ENCODE results near the gene TMEM132A.

TMEM132A gene

DNA sequence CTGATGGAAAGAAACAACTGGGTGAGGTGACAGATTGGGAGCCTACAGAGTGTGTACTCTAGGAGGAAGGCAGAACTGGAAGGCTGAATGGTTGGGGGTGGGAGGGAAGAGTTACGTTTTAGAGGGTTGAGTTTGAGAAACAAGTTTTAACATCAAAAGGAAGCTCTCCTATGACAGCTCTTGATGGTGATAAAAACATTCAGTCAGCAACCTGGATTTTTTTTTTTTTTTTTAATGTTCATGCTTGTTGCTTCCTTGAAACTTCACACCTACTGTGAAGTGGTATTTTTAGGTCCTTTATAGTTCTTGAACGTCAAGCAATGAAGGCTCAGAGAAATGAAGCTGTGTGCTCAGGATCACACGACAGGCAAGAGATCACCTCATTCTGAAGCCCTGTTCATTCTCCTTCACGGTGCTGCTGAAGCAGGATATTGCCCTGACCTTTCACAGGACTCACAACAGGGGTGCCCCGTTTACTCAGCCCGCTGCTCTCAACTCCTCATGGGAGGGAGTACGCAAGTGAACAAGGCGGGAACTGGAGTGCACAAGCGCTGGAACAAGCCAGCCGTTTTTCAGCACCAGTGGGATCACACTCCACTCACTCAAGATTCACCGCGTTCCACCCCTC lies 11.9 kb upstream of the TMEM132A start:
- in situ Hi-C loops (cut with HindIII; ENCODE audit: low sequenced_read_pairs): no loop called here
- TF ChIP-seq, protein P1, sequence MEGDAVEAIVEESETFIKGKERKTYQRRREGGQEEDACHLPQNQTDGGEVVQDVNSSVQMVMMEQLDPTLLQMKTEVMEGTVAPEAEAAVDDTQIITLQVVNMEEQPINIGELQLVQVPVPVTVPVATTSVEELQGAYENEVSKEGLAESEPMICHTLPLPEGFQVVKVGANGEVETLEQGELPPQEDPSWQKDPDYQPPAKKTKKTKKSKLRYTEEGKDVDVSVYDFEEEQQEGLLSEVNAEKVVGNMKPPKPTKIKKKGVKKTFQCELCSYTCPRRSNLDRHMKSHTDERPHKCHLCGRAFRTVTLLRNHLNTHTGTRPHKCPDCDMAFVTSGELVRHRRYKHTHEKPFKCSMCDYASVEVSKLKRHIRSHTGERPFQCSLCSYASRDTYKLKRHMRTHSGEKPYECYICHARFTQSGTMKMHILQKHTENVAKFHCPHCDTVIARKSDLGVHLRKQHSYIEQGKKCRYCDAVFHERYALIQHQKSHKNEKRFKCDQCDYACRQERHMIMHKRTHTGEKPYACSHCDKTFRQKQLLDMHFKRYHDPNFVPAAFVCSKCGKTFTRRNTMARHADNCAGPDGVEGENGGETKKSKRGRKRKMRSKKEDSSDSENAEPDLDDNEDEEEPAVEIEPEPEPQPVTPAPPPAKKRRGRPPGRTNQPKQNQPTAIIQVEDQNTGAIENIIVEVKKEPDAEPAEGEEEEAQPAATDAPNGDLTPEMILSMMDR (IDR thresholded peaks at IDR 0.05; ENCODE audit: low read depth, low read length): no peak
- no peak overlapping the region for H3K4me3 ChIP-seq (ENCODE audit: low read depth, low read length)
- peak; percentile 80 for DNase-seq (ENCODE audit: low read depth, low spot score)

DNA sequence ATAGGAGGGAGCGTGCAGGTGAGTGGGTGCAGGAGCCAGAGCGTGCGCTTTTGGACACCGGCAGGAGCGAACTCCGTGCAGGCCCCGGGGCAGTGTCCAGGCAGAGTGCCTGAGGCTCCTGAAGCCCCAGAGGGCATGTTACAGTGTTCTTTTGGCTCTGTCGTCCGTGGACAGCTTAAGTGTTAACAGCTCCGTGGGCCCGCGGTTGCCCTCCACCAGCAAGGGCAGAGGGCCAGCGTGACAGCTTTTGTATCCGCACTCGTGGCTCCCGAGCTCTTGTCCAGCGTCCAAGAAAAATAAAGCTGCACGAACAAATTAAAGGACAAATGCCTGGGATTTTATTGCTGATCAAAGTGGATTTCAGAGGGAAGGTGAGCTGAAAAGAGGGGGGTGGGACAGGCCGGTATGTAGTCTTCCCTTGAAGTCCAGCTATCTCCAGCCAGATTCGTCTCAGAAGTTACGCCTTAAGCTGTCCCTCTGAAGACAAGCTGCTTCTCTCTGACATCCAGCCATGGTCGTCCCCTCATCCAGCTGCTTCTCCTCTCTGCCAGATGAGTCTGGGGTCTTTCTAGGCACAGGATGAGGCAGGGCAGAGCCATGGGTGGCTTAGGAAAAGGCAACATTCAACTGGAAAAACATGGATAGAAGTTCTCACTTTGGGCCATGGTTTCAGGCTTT lies 11.3 kb upstream of the TMEM132A start:
- TF ChIP-seq, protein P1 (IDR thresholded peaks at IDR 0.05; ENCODE audit: low read depth, low read length): no peak
- DNase-seq (ENCODE audit: low read depth, low spot score): no peak
- H3K4me3 ChIP-seq (ENCODE audit: low read depth, low read length): peak overlapping the region; percentile 1
- in situ Hi-C loops (cut with HindIII; ENCODE audit: low sequenced_read_pairs): no loop called here

DNA sequence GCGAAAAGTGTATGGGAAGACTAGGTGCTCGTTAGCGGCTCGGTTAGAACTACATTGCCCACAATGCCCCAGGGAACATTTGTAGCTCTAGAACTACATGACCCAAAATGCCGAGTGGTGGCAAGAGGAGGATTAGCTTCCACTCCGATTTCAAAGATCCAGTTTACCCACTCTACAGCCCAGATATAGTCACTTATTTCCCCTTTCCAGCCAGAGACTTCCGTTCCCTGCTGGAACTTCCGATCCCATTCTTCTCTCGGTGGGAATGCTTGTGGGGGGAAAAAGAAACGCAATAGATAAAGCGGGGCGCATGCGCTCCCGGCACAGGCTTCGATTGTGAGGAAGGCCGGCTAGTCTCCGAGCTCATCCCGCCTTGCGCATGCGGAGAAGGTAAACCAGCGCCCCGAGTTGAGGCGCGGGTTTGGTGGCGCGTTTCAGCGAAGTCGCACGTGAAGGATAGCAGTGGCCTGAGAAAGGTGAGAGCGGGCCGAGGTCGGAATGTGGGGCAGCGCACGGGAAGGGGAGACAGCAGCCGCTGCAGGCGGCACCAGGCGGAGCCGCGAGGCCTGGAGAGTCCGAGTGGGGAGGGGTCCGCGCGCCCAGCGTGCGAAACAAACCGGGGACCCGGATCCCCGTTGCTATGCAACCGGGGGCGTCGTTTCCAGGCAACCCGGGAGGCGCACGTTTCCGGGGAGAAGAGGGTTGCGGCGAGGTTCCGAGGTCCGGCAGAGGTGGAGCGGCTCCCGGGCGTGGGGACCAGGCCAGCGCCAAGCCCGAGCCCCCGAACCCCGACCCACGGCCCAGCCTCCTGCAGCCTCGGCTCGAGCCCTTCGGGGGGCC lies 10.2 kb upstream of the TMEM132A start, which contains the start of gene TMEM109:
Gene TMEM109, plus strand, starts transcription at position 366 of the 840 bp plus-strand sequence. CDS start 5,536 bp downstream, outside the sequence.
- peak within 1 kb of the TSS; percentile 75 for H3K4me3 ChIP-seq (ENCODE audit: low read depth, low read length)
- DNase-seq (ENCODE audit: low read depth, low spot score): peak; percentile 91
- in situ Hi-C loops (cut with HindIII; ENCODE audit: low sequenced_read_pairs): no loop called here
- TF ChIP-seq, protein P1 (IDR thresholded peaks at IDR 0.05; ENCODE audit: low read depth, low read length): no peak

DNA sequence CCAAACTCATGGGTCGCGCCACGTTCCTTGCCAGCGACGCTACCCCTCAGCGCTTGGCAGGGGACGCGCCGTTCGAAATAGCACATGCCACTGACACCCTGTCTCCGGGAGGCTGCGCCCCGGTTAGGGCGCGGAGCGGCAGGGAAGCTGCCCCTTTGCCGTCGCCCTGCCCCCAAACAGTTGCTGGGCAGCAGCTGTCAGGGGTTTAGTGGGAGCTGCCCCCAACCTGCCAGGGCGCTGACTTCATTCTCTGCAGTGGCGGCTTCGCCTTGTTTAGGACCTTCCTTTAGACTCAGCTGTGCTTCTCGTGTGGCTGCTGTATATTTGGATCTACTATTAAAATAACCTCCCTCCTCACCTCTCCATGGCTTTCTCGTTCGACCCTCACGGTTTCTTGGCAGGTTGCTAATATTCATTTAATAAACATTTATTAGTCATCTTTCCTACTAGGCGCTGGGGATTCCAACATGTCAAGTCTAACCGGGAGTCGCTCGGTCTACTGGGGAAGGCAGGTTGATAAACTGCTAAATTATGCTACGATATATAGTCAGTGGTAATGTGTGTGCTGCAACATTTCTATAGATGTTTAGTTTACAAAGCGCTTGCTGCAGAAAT lies 9.5 kb upstream of the TMEM132A start:
- peak overlapping the region; percentile 75 for H3K4me3 ChIP-seq (ENCODE audit: low read depth, low read length)
- TF ChIP-seq, protein P1 (IDR thresholded peaks at IDR 0.05; ENCODE audit: low read depth, low read length): no peak
- in situ Hi-C loops (cut with HindIII; ENCODE audit: low sequenced_read_pairs): no loop called here
- peak; percentile 47 for DNase-seq (ENCODE audit: low read depth, low spot score)

DNA sequence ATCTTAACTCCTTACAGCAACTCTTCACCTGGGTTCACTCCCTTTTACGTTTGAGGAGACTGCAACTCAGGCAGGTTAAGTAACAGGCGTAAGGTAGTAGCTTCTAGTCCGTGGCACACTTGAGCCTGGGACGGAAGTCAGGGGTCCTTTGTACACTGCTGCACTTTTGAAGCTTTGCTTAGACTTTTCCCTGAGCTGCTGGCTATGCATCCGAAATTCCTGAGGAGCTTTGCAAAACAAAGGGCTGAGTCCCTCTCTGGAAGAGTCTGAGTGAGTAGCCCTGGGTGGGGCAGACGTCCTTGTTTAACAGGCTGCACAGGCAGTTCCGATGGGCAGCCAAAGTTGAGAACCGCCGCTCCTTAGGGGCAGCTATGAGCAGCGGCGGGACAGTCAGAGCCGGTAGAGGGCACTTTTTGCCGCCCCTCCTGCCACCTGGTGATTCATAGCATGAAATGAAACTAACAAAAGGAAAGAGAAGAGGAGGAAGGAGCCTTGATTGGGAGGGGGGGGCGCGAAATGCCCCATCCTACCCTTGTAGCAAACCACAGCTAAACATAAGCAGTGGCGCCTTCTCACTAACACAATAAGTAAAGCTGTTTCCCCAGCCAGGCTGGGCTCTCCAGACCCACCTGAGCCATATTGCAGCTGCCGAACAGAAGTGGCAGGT lies 8.9 kb upstream of the TMEM132A start:
- peak; percentile 56 for DNase-seq (ENCODE audit: low read depth, low spot score)
- TF ChIP-seq, protein P1 (IDR thresholded peaks at IDR 0.05; ENCODE audit: low read depth, low read length): peak; percentile 42
- H3K4me3 ChIP-seq (ENCODE audit: low read depth, low read length): peak overlapping the region; percentile 75
- in situ Hi-C loops (cut with HindIII; ENCODE audit: low sequenced_read_pairs): no loop called here

All from astrocyte of the spinal cord (primary cell).